ENCODE results near the gene CFAP299. TPM values are rescaled to one million over a fixed set of nuclear protein-coding genes. Genes with fewer than 3 reads are reported as not detected.

Gene CFAP299
- total RNA-seq, 1 donor from 2014 or later, result not detected

- no peak for TF ChIP-seq CTCF (IDR thresholded peaks at IDR 0.05; ENCODE audit: unreplicated experiment)
These were observed 581.2 kb downstream of the CFAP299 start for GRCh38 chr4:80916770-80917169.

GRCh38 chr4:80918004-80918403, 582.5 kb downstream of the CFAP299 start:
- no peak for TF ChIP-seq CTCF (IDR thresholded peaks at IDR 0.05; ENCODE audit: unreplicated experiment)
- H3K4me1 Mint-ChIP-seq (ENCODE audit: unreplicated experiment), result no peaks in the 10 kb centered on the region
- H3K27me3 Mint-ChIP-seq (ENCODE audit: unreplicated experiment), result no peaks in the 10 kb centered on the region
- H3K36me3 Mint-ChIP-seq (ENCODE audit: low read depth, unreplicated experiment), result no peaks in the 10 kb centered on the region
- DNase-seq (ENCODE audit: low spot score), result no peak
- H3K27ac Mint-ChIP-seq (ENCODE audit: unreplicated experiment), result no peak overlapping the region
- no peak overlapping the region for H3K4me3 Mint-ChIP-seq (ENCODE audit: unreplicated experiment)
- H3K9me3 Mint-ChIP-seq (ENCODE audit: unreplicated experiment), result no peaks in the 10 kb centered on the region

More at GRCh38 chr4:80916770-80917169, 581.2 kb downstream of the CFAP299 start:
- Mint-ChIP-seq H3K9me3 (ENCODE audit: unreplicated experiment) (no peaks in the 10 kb centered on the region), H3K4me1 (ENCODE audit: unreplicated experiment) (no peaks in the 10 kb centered on the region), H3K36me3 (ENCODE audit: low read depth, unreplicated experiment) (no peaks in the 10 kb centered on the region), H3K27me3 (ENCODE audit: unreplicated experiment) (no peaks in the 10 kb centered on the region), H3K4me3 (ENCODE audit: unreplicated experiment) (no peak overlapping the region), H3K27ac (ENCODE audit: unreplicated experiment) (no peak overlapping the region)
- DNase-seq (ENCODE audit: low spot score), result no peak

GRCh38 chr4:80921441-80921840, 585.9 kb downstream of the CFAP299 start:
- no peak for TF ChIP-seq CTCF (IDR thresholded peaks at IDR 0.05; ENCODE audit: unreplicated experiment)
- Mint-ChIP-seq H3K27ac (ENCODE audit: unreplicated experiment) (no peak overlapping the region), H3K36me3 (ENCODE audit: low read depth, unreplicated experiment) (no peaks in the 10 kb centered on the region)

GRCh38 chr4:80922941-80923340, 587.4 kb downstream of the CFAP299 start:
- no peak overlapping the region for H3K27ac Mint-ChIP-seq (ENCODE audit: unreplicated experiment)
- no peaks in the 10 kb centered on the region for H3K9me3 Mint-ChIP-seq (ENCODE audit: unreplicated experiment)
- no peaks in the 10 kb centered on the region for H3K27me3 Mint-ChIP-seq (ENCODE audit: unreplicated experiment)
- DNase-seq (ENCODE audit: low spot score), result no peak
- no peaks in the 10 kb centered on the region for H3K4me1 Mint-ChIP-seq (ENCODE audit: unreplicated experiment)
- H3K4me3 Mint-ChIP-seq (ENCODE audit: unreplicated experiment), result no peak overlapping the region
- H3K36me3 Mint-ChIP-seq (ENCODE audit: low read depth, unreplicated experiment), result no peaks in the 10 kb centered on the region
- TF ChIP-seq CTCF (IDR thresholded peaks at IDR 0.05; ENCODE audit: unreplicated experiment), result no peak

More at GRCh38 chr4:80921441-80921840, 585.9 kb downstream of the CFAP299 start:
- DNase-seq (ENCODE audit: low spot score), result no peak
- Mint-ChIP-seq H3K4me3 (ENCODE audit: unreplicated experiment) (no peak overlapping the region), H3K9me3 (ENCODE audit: unreplicated experiment) (no peaks in the 10 kb centered on the region), H3K4me1 (ENCODE audit: unreplicated experiment) (no peaks in the 10 kb centered on the region), H3K27me3 (ENCODE audit: unreplicated experiment) (no peaks in the 10 kb centered on the region)

GRCh38 chr4:80925293-80925692, 589.8 kb downstream of the CFAP299 start:
- no peak for TF ChIP-seq CTCF (IDR thresholded peaks at IDR 0.05; ENCODE audit: unreplicated experiment)
- no peaks in the 10 kb centered on the region for H3K36me3 Mint-ChIP-seq (ENCODE audit: low read depth, unreplicated experiment)
- no peaks in the 10 kb centered on the region for H3K27me3 Mint-ChIP-seq (ENCODE audit: unreplicated experiment)
- no peak overlapping the region for H3K27ac Mint-ChIP-seq (ENCODE audit: unreplicated experiment)
- H3K9me3 Mint-ChIP-seq (ENCODE audit: unreplicated experiment), result no peaks in the 10 kb centered on the region
- no peak overlapping the region for H3K4me3 Mint-ChIP-seq (ENCODE audit: unreplicated experiment)
- DNase-seq (ENCODE audit: low spot score), result no peak
- H3K4me1 Mint-ChIP-seq (ENCODE audit: unreplicated experiment), result no peaks in the 10 kb centered on the region

All from endothelial cell (in vitro differentiated cells).